Vagina (tissue), 2 donors: ENCODE data around the gene MTFR2. TPM values are rescaled to one million over a fixed set of nuclear protein-coding genes. Genes with fewer than 3 reads are reported as not detected.

Experiments used
- DNase-seq, 2 donors: peaks; one replicate each; pipeline ENCODE4 v3.0.0-alpha.2; 2017; ENCODE audit errors: extremely low spot score in 2 of 2
- H3K27ac ChIP-seq: fragments of 200-600 bp; sonication (generic); one replicate; pipeline ENCODE4 v1.5.1; 2019
- H3K27me3 ChIP-seq: fragments of 200-600 bp; sonication (generic); one replicate; pipeline ENCODE4 v1.5.1; 2019
- H3K36me3 ChIP-seq, 2 donors: fragments of 200-600 bp; sonication (generic); one replicate each; pipeline ENCODE4 v1.5.1; 2017 to 2019
- H3K4me1 ChIP-seq: fragments of 200-600 bp; sonication (generic); one replicate; pipeline ENCODE4 v1.5.1; 2019
- H3K4me3 ChIP-seq, 2 donors: fragments of 200-600 bp; sonication (generic); 1 replicate in 1 of 2; 2 replicates in 1 of 2; pipeline ENCODE4 v1.5.1; 2016 to 2019
- H3K9me3 ChIP-seq: fragments of 200-600 bp; sonication (generic); one replicate; pipeline ENCODE4 v1.5.1; 2019
- POLR2A ChIP-seq, 2 donors: fragments of 450-650 bp; IDR thresholded peaks; one replicate each; pipeline ENCODE4 v1.6.1; 2017; ENCODE audit warnings: antibody characterized with exemption in 2 of 2, mild to moderate bottlenecking in 2 of 2, moderate library complexity in 2 of 2
- POLR2AphosphoS5 ChIP-seq, 2 donors: sonication (generic); formaldehyde crosslinking; IDR thresholded peaks; one replicate each; pipeline ENCODE4 v1.9.0; 2017; ENCODE audit warnings: antibody characterized with exemption in 2 of 2, mild to moderate bottlenecking in 2 of 2, low read depth in 1 of 2; ENCODE audit not compliant: insufficient read depth in 1 of 2
- intact Hi-C: fragments of 100-400 bp; cut with DNase I; formaldehyde crosslinking; loops from one replicate; pipeline ENCODE4 v1.15.1; 2023
- total RNA-seq: library from RNA; depleted of rRNA; stranded (reverse); fragments of >200 nt; gene quantifications from one replicate; pipeline ENCODE4 v1.2.3, GENCODE V29; 2016
- TF ChIP-seq, protein P1 (sequence below), 3 experiments: fragments of 450-650 bp in 2 of 3; fragments of 200-600 bp in 1 of 3; sonication (generic) in 1 of 3; IDR thresholded peaks; one replicate each; pipeline ENCODE4 v1.5.1; 2017 to 2019; ENCODE audit warnings: antibody characterized with exemption in 3 of 3, mild to moderate bottlenecking in 2 of 3, moderate library complexity in 2 of 3

The MTFR2 gene
- total RNA-seq, 1 donor from 2014 or later, result 1.2 TPM

DNA sequence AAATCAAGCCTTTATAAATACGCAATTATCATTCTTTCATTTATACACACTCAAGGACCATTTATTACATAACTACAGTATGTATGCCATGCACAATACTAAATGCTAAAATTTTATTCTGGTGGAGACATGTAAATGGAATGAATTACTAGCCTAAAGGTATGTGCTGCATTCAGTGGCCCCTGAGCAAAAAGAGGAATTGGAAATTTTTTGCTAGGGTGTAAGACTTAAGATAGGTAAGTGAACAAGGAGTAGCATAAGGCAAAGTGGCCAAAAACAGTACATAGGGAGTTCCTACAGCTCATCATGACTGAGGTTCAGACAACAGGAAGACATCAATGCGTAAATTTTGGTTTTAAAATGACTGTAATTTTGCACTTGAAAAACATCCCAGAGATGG is 2.3 kb upstream of the MTFR2 start:
- no peak for DNase-seq
- intact Hi-C loops, result no loop called here
- H3K4me3 ChIP-seq, result no peak overlapping the region
- H3K36me3 ChIP-seq, result peaks cover 0 to 8% of the 10 kb centered on the region in 2 donors
- H3K9me3 ChIP-seq, result no peaks in the 10 kb centered on the region
- no peak for TF ChIP-seq POLR2AphosphoS5 (IDR thresholded peaks at IDR 0.05; ENCODE audit: insufficient read depth in 1 of 2, low read depth in 1 of 2)
- TF ChIP-seq, protein P1, sequence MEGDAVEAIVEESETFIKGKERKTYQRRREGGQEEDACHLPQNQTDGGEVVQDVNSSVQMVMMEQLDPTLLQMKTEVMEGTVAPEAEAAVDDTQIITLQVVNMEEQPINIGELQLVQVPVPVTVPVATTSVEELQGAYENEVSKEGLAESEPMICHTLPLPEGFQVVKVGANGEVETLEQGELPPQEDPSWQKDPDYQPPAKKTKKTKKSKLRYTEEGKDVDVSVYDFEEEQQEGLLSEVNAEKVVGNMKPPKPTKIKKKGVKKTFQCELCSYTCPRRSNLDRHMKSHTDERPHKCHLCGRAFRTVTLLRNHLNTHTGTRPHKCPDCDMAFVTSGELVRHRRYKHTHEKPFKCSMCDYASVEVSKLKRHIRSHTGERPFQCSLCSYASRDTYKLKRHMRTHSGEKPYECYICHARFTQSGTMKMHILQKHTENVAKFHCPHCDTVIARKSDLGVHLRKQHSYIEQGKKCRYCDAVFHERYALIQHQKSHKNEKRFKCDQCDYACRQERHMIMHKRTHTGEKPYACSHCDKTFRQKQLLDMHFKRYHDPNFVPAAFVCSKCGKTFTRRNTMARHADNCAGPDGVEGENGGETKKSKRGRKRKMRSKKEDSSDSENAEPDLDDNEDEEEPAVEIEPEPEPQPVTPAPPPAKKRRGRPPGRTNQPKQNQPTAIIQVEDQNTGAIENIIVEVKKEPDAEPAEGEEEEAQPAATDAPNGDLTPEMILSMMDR (IDR thresholded peaks at IDR 0.05), result no peak
- no peak for TF ChIP-seq POLR2A (IDR thresholded peaks at IDR 0.05)
- H3K27me3 ChIP-seq, result no peaks in the 10 kb centered on the region
- H3K27ac ChIP-seq, result no peak overlapping the region
- peaks cover 21% of the 10 kb centered on the region for H3K4me1 ChIP-seq

DNA sequence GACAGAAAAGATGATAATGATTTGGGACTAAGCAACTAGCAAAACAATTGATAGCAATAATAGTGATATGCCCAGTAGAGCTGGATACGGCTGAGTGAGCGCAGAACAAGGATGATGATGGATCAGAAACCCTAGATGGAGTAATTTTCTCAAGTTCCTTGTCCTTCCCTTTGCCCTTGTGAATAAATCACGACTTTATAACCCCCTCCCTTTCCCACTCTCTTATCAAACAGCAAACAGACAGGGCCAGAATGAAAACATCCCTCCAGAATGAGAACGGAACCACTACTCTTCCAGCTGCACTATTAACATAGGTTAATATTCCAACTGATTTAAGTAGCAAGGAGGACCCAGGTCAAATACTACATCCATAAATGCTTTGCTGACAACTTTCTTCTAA is 1.3 kb upstream of the MTFR2 start:
- H3K9me3 ChIP-seq, result no peaks in the 10 kb centered on the region
- no peaks in the 10 kb centered on the region for H3K36me3 ChIP-seq
- H3K27me3 ChIP-seq, result no peaks in the 10 kb centered on the region
- peaks cover 21% of the 10 kb centered on the region for H3K4me1 ChIP-seq
- no peak for DNase-seq
- H3K4me3 ChIP-seq, result no peak overlapping the region
- TF ChIP-seq POLR2A (IDR thresholded peaks at IDR 0.05) (no peak), POLR2AphosphoS5 (IDR thresholded peaks at IDR 0.05; ENCODE audit: insufficient read depth in 1 of 2, low read depth in 1 of 2) (no peak)
- TF ChIP-seq, protein P1 (IDR thresholded peaks at IDR 0.05), result no peak
- no peak overlapping the region for H3K27ac ChIP-seq
- intact Hi-C loops, result no loop called here

DNA sequence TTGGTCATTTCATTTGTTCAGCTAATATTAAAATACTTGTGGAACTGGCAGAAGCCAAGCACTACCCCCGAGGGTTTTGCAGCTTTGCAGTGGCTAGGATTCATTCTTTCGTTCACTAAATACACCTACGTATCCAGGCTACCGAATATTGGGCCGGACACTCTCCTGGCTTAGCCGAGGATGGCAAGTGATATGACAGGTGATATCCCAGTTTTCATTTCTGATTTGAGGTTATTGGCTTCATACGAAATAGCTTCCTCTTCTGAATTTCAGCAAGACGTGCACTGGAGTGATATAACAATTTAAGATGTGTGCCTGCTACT is 536 bp upstream of the MTFR2 start:
- H3K4me3 ChIP-seq, result peak overlapping the region; percentile 60 to 62
- no peak overlapping the region for H3K27ac ChIP-seq
- peaks cover 21% of the 10 kb centered on the region for H3K4me1 ChIP-seq
- intact Hi-C loops, result no loop called here
- DNase-seq, result no peak
- H3K36me3 ChIP-seq, result no peaks in the 10 kb centered on the region
- no peak for TF ChIP-seq POLR2A (IDR thresholded peaks at IDR 0.05)
- no peaks in the 10 kb centered on the region for H3K9me3 ChIP-seq
- no peaks in the 10 kb centered on the region for H3K27me3 ChIP-seq

DNA sequence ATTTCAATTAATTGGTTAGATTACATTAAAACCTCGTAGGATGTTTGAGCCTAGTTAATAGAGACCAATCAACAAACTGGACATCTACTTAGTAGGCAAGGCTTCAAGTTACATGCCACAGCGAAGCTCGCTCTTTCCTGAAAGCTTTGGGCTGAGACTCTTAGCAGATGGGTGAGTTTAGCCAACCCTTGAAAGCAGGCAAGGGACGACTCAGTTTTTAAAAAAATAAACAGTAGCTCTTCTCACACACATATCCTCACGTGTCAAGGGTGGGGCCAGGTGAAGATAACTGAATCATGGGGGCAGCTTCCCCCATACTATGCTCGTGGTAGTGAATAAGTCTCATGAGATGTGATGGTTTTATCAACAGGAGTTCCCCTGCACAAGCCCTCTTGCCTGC is 775 bp downstream of the MTFR2 start:
- H3K27ac ChIP-seq, result no peak overlapping the region
- no peaks in the 10 kb centered on the region for H3K27me3 ChIP-seq
- no peaks in the 10 kb centered on the region for H3K9me3 ChIP-seq
- TF ChIP-seq POLR2AphosphoS5 (IDR thresholded peaks at IDR 0.05; ENCODE audit: insufficient read depth in 1 of 2, low read depth in 1 of 2), result no peak
- TF ChIP-seq POLR2A (IDR thresholded peaks at IDR 0.05), result no peak
- TF ChIP-seq, protein P1 (IDR thresholded peaks at IDR 0.05), result no peak
- no peak for DNase-seq
- H3K36me3 ChIP-seq, result no peaks in the 10 kb centered on the region
- H3K4me3 ChIP-seq, result peak overlapping the region; percentile 60 to 62
- intact Hi-C loops, result no loop called here
- peaks cover 21% of the 10 kb centered on the region for H3K4me1 ChIP-seq

DNA sequence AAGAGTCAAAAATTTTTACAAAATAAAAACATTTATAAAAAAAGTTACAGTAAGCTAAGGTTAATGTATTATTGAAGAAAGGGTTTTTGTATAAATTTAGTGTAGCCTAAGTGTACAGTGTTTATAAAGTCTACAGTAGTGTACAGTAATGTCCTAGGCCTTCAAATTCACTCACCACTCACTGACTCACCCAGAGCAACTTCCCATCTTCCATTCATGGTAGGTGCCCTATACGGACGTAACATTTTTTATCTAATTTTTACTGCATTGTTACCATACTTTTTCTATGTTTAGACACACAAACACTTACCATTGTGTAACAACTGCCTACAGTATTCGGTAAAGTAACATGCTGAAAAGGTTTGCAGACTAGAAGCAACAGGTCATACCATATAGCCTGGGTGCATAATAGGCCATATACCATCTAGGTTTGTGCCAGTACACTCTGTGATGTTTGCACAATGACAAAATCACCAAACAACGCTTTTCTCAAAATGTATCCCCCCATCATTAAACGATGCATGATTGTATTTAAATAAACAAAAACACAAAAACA is 6.0 kb downstream of the MTFR2 start:
- no peaks in the 10 kb centered on the region for H3K36me3 ChIP-seq
- TF ChIP-seq POLR2AphosphoS5 (IDR thresholded peaks at IDR 0.05; ENCODE audit: insufficient read depth in 1 of 2, low read depth in 1 of 2), result no peak
- TF ChIP-seq, protein P1 (IDR thresholded peaks at IDR 0.05), result no peak
- no peak for TF ChIP-seq POLR2A (IDR thresholded peaks at IDR 0.05)

More for the DNA sequence above, 6.0 kb downstream of the MTFR2 start:
- Histone ChIP-seq H3K27me3 (no peaks in the 10 kb centered on the region), H3K4me1 (peaks cover 2% of the 10 kb centered on the region), H3K27ac (no peak overlapping the region), H3K4me3 (no peak overlapping the region), H3K9me3 (no peaks in the 10 kb centered on the region)
- intact Hi-C loops, result no loop called here
- DNase-seq, result no peak
